Panc1 (cell line): ENCODE measurements around the gene MADCAM1. TPM values are rescaled to one million over a fixed set of nuclear protein-coding genes. Genes with fewer than 3 reads are reported as not detected.
A peak's percentile ranks its signal among the peaks of the same experiment; 100 is the strongest.

Experiments
- ATAC-seq: fragments of 200-7000 bp; cut with Tn5 transposase; 2 replicates; pipeline ENCODE4 v1.9.1; 2020; ENCODE audit warnings: mild to moderate bottlenecking, moderate library complexity
- BruUV-seq: library from RNA; stranded (reverse); fragments of 400-500 nt; replicated peaks from 2 replicates; lab custom pipeline; 2021; lab: Mats Ljungman, UMichigan
- CTCF ChIA-PET: fragments of 300-600 bp; sonication (Branson Sonifier 250); formaldehyde crosslinking; loops from one replicate; lab custom pipeline; 2022; ENCODE audit warnings: antibody characterized with exemption; lab: Charles Lee
- POLR2A ChIA-PET: fragments of 300-600 bp; sonication (Branson Sonifier 250); formaldehyde crosslinking; loops from one replicate; lab custom pipeline; 2022; ENCODE audit warnings: antibody characterized with exemption; lab: Charles Lee
- DNase-seq: peaks from one replicate; pipeline ENCODE4 v3.0.0-alpha.2; 2010; ENCODE audit warnings: low read depth, low spot score
- H3K27ac ChIP-seq: 2 replicates; pipeline ENCODE4 v1.5.1; 2011; ENCODE audit warnings: mild to moderate bottlenecking, low read length, inconsistent platforms
- H3K27me3 ChIP-seq: fragments of 200-500 bp; sonication (Bioruptor generic); 2 replicates; pipeline ENCODE4 v1.6.0; 2014; ENCODE audit warnings: low read length, inconsistent platforms; ENCODE audit not compliant: control insufficient read depth, insufficient read depth
- H3K36me3 ChIP-seq: fragments of 200-500 bp; sonication (Bioruptor generic); 2 replicates; pipeline ENCODE4 v1.5.1; 2014; ENCODE audit warnings: inconsistent platforms, mild to moderate bottlenecking, low read length, moderate library complexity; ENCODE audit not compliant: control insufficient read depth, insufficient read depth
- H3K4me1 ChIP-seq: 2 replicates; pipeline ENCODE4 v1.5.1; 2011; ENCODE audit warnings: inconsistent platforms, mild to moderate bottlenecking, low read length, moderate library complexity; ENCODE audit not compliant: control insufficient read depth, insufficient read depth
- H3K4me3 ChIP-seq, 2 experiments: 2 replicates each; pipeline ENCODE4 v1.5.1; 2011 to 2012; ENCODE audit warnings: low read depth in 2 of 2, low read length in 2 of 2, mild to moderate bottlenecking in 2 of 2, inconsistent platforms in 1 of 2, moderate library complexity in 1 of 2
- H3K9me3 ChIP-seq: fragments of 200-500 bp; sonication (Bioruptor generic); 2 replicates; pipeline ENCODE4 v1.5.1; 2014; ENCODE audit warnings: low read depth, mild to moderate bottlenecking, inconsistent platforms, low read length, moderate library complexity; ENCODE audit not compliant: control insufficient read depth, insufficient read depth
- POLR2AphosphoS5 ChIP-seq: IDR thresholded peaks from 2 replicates; pipeline ENCODE4 v1.6.1; 2012; ENCODE audit warnings: mild to moderate bottlenecking, low read depth, low read length, moderate library complexity
- REST ChIP-seq, 2 experiments: IDR thresholded peaks; 2 replicates each; pipeline ENCODE4 v1.6.1; 2011 to 2012; ENCODE audit warnings: low read depth in 2 of 2, control low read depth in 1 of 2, low read length in 1 of 2, mild to moderate bottlenecking in 1 of 2, moderate library complexity in 1 of 2; ENCODE audit not compliant: insufficient read depth in 1 of 2
- SIN3A ChIP-seq: IDR thresholded peaks from 2 replicates; pipeline ENCODE4 v1.6.1; 2012; ENCODE audit warnings: low read depth, mild to moderate bottlenecking, low read length, moderate library complexity, borderline replicate concordance; ENCODE audit not compliant: insufficient read depth
- TCF7L2 ChIP-seq: IDR thresholded peaks from 2 replicates; pipeline ENCODE4 v1.6.1; 2011; ENCODE audit warnings: mild to moderate bottlenecking, low read depth, low read length, inconsistent platforms
- in situ Hi-C: cut with HindIII; loops from 2 replicates; pipeline ENCODE4 v1.10.0; 2016; ENCODE audit warnings: low sequenced_read_pairs, low pct_unique_long_range_greater_than_20kb
- intact Hi-C: fragments of 100-400 bp; cut with micrococcal nuclease; formaldehyde crosslinking; loops from one replicate; pipeline ENCODE4 v1.10.0; 2022; ENCODE audit not compliant: unreplicated experiment
- total RNA-seq: library from RNA; stranded (reverse); gene quantifications from one replicate; pipeline ENCODE4 v1.2.1, GENCODE V29; 2021; ENCODE audit not compliant: unreplicated experiment
- TF ChIP-seq, protein P1 (sequence below): fragments of 450-650 bp; IDR thresholded peaks from 2 replicates; pipeline ENCODE4 v1.5.1; 2017; ENCODE audit warnings: mild to moderate bottlenecking

Gene MADCAM1
- total RNA-seq, 1 experiment from 2014 or later = 0.54 TPM

DNA sequence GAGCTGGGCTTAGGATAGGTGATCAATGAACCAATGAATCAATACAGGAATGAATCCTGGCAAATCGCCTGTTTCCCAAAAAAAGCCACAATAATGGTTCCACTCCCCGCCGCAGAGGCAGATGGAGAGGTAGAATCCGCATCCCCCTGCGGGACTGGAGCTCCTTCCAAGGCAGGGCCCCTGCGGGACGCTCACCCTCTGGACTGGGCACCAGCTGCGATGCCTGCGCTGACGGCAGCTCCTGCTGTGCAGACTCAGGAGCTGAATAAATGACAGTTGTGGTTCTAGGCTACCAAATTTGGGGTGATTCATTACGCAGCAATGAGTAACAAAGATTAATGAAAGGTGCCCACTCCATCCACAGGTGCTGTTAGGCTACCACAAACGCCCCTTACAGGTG is 26.4 kb downstream of the MADCAM1 start:
- H3K27me3 ChIP-seq = no peaks in the 10 kb centered on the region
- intact Hi-C loops = no loop called here
- ChIA-PET CTCF (no interaction called here), POLR2A (no interaction called here)
- H3K9me3 ChIP-seq = no peaks in the 10 kb centered on the region
- ATAC-seq (no peak), DNase-seq (no peak)
- H3K36me3 ChIP-seq = no peaks in the 10 kb centered on the region
- no peak for TF ChIP-seq POLR2AphosphoS5
- TF ChIP-seq TCF7L2 = no peak
- TF ChIP-seq SIN3A = no peak
- TF ChIP-seq REST (IDR thresholded peaks at IDR 0.05; ENCODE audit: insufficient read depth in 1 of 2, low read depth in 2 of 2, low read length in 1 of 2) = no peak
- TF ChIP-seq, protein P1, sequence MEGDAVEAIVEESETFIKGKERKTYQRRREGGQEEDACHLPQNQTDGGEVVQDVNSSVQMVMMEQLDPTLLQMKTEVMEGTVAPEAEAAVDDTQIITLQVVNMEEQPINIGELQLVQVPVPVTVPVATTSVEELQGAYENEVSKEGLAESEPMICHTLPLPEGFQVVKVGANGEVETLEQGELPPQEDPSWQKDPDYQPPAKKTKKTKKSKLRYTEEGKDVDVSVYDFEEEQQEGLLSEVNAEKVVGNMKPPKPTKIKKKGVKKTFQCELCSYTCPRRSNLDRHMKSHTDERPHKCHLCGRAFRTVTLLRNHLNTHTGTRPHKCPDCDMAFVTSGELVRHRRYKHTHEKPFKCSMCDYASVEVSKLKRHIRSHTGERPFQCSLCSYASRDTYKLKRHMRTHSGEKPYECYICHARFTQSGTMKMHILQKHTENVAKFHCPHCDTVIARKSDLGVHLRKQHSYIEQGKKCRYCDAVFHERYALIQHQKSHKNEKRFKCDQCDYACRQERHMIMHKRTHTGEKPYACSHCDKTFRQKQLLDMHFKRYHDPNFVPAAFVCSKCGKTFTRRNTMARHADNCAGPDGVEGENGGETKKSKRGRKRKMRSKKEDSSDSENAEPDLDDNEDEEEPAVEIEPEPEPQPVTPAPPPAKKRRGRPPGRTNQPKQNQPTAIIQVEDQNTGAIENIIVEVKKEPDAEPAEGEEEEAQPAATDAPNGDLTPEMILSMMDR = no peak
- H3K4me1 ChIP-seq = peaks cover 7% of the 10 kb centered on the region; the same call in 1 of the 2 replicates
- in situ Hi-C loops = no loop called here
- H3K4me3 ChIP-seq = no peak overlapping the region
- BruUV-seq = no TSS peak
- no peak overlapping the region for H3K27ac ChIP-seq

- no peak for TF ChIP-seq POLR2AphosphoS5
- no peak for TF ChIP-seq SIN3A
- no peak for TF ChIP-seq REST (IDR thresholded peaks at IDR 0.05; ENCODE audit: insufficient read depth in 1 of 2, low read depth in 2 of 2, low read length in 1 of 2)
- no peak for TF ChIP-seq TCF7L2
- TF ChIP-seq, protein P1 = no peak
- Histone ChIP-seq H3K4me3 (no peak overlapping the region), H3K4me1 (peaks cover 7% of the 10 kb centered on the region; the same call in 1 of the 2 replicates), H3K9me3 (no peaks in the 10 kb centered on the region), H3K27ac (no peak overlapping the region), H3K27me3 (no peaks in the 10 kb centered on the region), H3K36me3 (no peaks in the 10 kb centered on the region)
- POLR2A ChIA-PET = no interaction called here
- in situ Hi-C loops = no loop called here
- ATAC-seq = peak; percentile 46
- DNase-seq = no peak
- intact Hi-C loops = no loop called here
- no TSS peak for BruUV-seq
- CTCF ChIA-PET = interaction anchor here (1.2 kb wide), 1 partner anchor 13 kb away, joined by 3 read pairs; no protein-coding TSS in a partner anchor
Measured at GRCh38 chr19:524062-524674, 27.9 kb downstream of the MADCAM1 start.
